Mesendoderm (in vitro differentiated cells): Measurements from ENCODE around the gene EIF5B.

Experiments
- DNase-seq: peaks from one replicate; pipeline ENCODE4 v3.0.0; 2013
- H2AK5ac ChIP-seq: 2 replicates; pipeline ENCODE4 v1.6.1; 2013; ENCODE audit warnings: low read length, inconsistent platforms
- H2BK120ac ChIP-seq: 2 replicates; pipeline ENCODE4 v1.6.1; 2013; ENCODE audit warnings: low read depth, mild to moderate bottlenecking, low read length, moderate library complexity, mixed read lengths
- H2BK15ac ChIP-seq: replicated peaks from 2 replicates; pipeline ENCODE4 v1.6.1; 2013; ENCODE audit warnings: low read depth, mild to moderate bottlenecking, moderate library complexity
- H2BK5ac ChIP-seq: 2 replicates; pipeline ENCODE4 v1.6.1; 2013; ENCODE audit warnings: low read length, inconsistent platforms
- H3K18ac ChIP-seq: 2 replicates; pipeline ENCODE4 v1.6.1; 2013; ENCODE audit warnings: mild to moderate bottlenecking, low read length, mixed read lengths
- H3K23ac ChIP-seq: one replicate; pipeline ENCODE4 v1.6.1; 2013; ENCODE audit warnings: low read length
- H3K27ac ChIP-seq: 2 replicates; pipeline ENCODE4 v1.5.1; 2013; ENCODE audit warnings: low read depth, mild to moderate bottlenecking, inconsistent platforms, low read length, moderate library complexity
- H3K27me3 ChIP-seq: 2 replicates; pipeline ENCODE4 v1.6.1; 2013; ENCODE audit warnings: low read length, control low read depth, mild to moderate bottlenecking, inconsistent platforms; ENCODE audit not compliant: insufficient read depth, poor library complexity
- H3K36me3 ChIP-seq: 2 replicates; pipeline ENCODE4 v1.6.1; 2013; ENCODE audit warnings: low read length, inconsistent platforms; ENCODE audit not compliant: control insufficient read depth, insufficient read depth
- H3K4ac ChIP-seq: one replicate; pipeline ENCODE4 v1.6.1; 2013; ENCODE audit warnings: low read depth, mild to moderate bottlenecking, low read length, moderate library complexity
- H3K4me1 ChIP-seq: 2 replicates; pipeline ENCODE4 v1.6.1; 2013; ENCODE audit warnings: low read depth, low read length, inconsistent platforms; ENCODE audit not compliant: control insufficient read depth
- H3K4me2 ChIP-seq: 2 replicates; pipeline ENCODE4 v1.6.1; 2013; ENCODE audit warnings: low read length
- H3K4me3 ChIP-seq: 2 replicates; pipeline ENCODE4 v1.5.1; 2013; ENCODE audit warnings: mild to moderate bottlenecking, low read length
- H3K56ac ChIP-seq: one replicate; pipeline ENCODE4 v1.6.1; 2013; ENCODE audit warnings: low read length
- H3K79me1 ChIP-seq: 2 replicates; pipeline ENCODE4 v1.6.1; 2013; ENCODE audit warnings: low read length, inconsistent platforms
- H3K79me2 ChIP-seq: 2 replicates; pipeline ENCODE4 v1.6.1; 2013; ENCODE audit warnings: mild to moderate bottlenecking, low read length; ENCODE audit not compliant: control insufficient read depth, insufficient read depth
- H3K9ac ChIP-seq: 2 replicates; pipeline ENCODE4 v1.6.1; 2013; ENCODE audit warnings: low read length, inconsistent platforms
- H4K5ac ChIP-seq: one replicate; pipeline ENCODE4 v1.6.1; 2013; ENCODE audit warnings: low read length
- H4K8ac ChIP-seq: one replicate; pipeline ENCODE4 v1.6.1; 2013; ENCODE audit warnings: low read depth, mild to moderate bottlenecking, control low read depth, low read length, moderate library complexity
- WGBS: extraction: QIAGEN DNeasy Blood & Tissue Kit; methylation state at CpG from one replicate; pipeline ENCODE4 v1.1.7; 2013; ENCODE audit warnings: low lambda C conversion rate, missing lambda C conversion rate; ENCODE audit not compliant: insufficient coverage; ENCODE audit errors: extremely low coverage; 5-methylcytosine and 5-hydroxymethylcytosine counted together

EIF5B gene

DNA sequence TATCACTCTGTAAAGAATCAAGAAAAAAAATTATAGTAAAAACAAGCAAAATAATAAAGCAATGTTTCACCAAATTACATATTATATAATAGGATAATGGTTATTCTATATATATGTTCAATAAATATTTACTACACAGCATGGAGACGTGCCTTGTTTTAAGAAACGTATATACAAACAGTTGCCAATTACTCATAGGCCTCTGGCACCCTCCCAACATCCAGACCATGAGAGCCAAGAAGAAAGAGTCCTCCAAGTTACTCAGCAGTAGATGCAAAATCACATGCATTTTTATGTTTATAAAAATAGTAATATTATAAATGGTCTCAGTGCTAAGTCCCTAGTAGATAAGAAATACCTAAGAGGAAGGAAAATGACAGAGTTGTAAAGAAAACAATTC, 87.8 kb downstream of the EIF5B start:
- no CpG with 5 or more reads among the region's 2 CpGs for WGBS
- no peak overlapping the region for H3K9ac ChIP-seq
- no peak overlapping the region for H3K23ac ChIP-seq
- no peak overlapping the region for H3K4ac ChIP-seq
- no peaks in the 10 kb centered on the region for H3K79me1 ChIP-seq
- H3K56ac ChIP-seq, result no peak overlapping the region
- no peaks in the 10 kb centered on the region for H3K4me1 ChIP-seq
- DNase-seq, result no peak
- H2AK5ac ChIP-seq, result no peak overlapping the region
- no peak overlapping the region for H4K8ac ChIP-seq
- no peak overlapping the region for H3K4me3 ChIP-seq
- H3K79me2 ChIP-seq, result no peaks in the 10 kb centered on the region
- peaks cover 1% of the 10 kb centered on the region for H3K36me3 ChIP-seq
- no peak overlapping the region for H2BK120ac ChIP-seq
- no peak overlapping the region for H3K4me2 ChIP-seq
- no peak overlapping the region for H3K27ac ChIP-seq
- no peaks in the 10 kb centered on the region for H3K27me3 ChIP-seq
- no peak overlapping the region for H4K5ac ChIP-seq
- no peak overlapping the region for H3K18ac ChIP-seq
- no peak overlapping the region for H2BK5ac ChIP-seq
- no peak overlapping the region for H2BK15ac ChIP-seq

DNA sequence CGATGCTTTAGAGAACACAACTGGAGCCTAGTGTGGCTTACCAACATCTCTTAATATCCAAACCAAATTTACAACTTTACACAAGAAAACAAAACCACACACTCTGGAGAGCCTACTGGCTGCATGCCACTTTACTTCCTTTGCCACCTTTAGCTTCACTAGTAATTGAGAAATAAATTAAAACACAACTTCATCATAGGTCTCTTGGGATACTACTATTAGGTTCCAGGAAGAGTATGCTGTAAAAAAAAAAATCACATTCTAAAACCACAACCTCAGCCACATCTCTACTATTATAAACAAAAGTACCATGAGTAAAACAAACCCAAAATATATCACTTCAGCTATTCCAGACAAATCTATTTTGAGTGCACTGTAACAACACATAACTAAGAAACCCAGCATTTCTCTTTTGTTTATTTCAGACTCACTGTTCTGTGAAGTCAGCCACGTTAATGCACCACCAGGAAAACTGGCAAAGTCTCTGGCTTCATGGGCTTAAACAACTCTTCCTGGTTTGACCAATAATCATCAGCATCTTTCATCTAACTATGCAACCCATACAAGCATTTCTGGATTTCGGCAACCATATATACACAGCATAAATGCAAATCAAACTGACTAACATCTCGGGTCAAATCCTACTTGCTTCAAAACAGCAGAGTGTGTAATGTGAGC, 93.6 kb downstream of the EIF5B start:
- H4K5ac ChIP-seq, result no peak overlapping the region
- H3K36me3 ChIP-seq, result peaks cover 4% of the 10 kb centered on the region
- no peak overlapping the region for H3K4me3 ChIP-seq
- no peaks in the 10 kb centered on the region for H3K27me3 ChIP-seq
- H4K8ac ChIP-seq, result no peak overlapping the region
- H3K4me1 ChIP-seq, result no peaks in the 10 kb centered on the region
- no peak overlapping the region for H3K23ac ChIP-seq
- no peak overlapping the region for H2BK5ac ChIP-seq
- H3K79me2 ChIP-seq, result no peaks in the 10 kb centered on the region
- H2BK15ac ChIP-seq, result no peak overlapping the region
- no peak overlapping the region for H2AK5ac ChIP-seq
- no peak overlapping the region for H3K4me2 ChIP-seq
- no peak overlapping the region for H3K56ac ChIP-seq
- no peak overlapping the region for H2BK120ac ChIP-seq
- peaks cover 1% of the 10 kb centered on the region for H3K79me1 ChIP-seq
- no peak overlapping the region for H3K27ac ChIP-seq
- DNase-seq, result no peak
- H3K4ac ChIP-seq, result no peak overlapping the region
- no peak overlapping the region for H3K9ac ChIP-seq
- no CpG with 5 or more reads among the region's 4 CpGs for WGBS
- H3K18ac ChIP-seq, result no peak overlapping the region

DNA sequence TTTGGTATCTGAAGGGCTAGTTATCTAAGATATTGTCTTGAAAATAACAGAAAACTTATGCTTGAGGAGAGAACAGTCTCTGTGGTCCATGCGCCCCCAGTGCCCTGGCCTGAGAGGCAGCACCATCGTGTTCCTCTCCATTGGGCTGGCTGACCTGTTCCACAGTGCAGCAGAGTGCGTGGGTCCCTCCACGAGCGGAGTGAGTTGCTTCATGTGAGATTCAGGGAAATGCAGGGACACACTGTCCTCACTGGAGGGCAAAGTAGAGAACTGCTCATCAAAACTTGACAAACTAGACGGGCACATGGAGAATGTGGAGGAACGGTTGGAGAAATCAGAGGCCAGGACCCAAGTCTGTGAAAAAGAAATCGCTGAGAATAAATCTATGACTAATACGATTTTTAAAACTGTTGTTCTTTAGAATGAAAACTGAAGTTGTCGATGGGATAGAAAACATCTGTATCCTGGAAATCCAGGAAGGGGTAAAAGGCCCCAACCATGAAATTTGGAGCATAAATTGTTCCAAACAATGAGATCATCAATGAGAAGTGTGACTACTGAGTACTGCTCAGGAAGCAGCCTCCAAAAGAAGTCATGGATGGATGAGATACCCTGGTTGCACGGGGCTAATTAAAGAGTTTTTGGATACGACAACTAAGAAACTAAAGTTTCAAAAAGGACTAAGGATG, 94.5 kb downstream of the EIF5B start:
- no peak overlapping the region for H3K4ac ChIP-seq
- no peak overlapping the region for H2AK5ac ChIP-seq
- H3K4me2 ChIP-seq, result no peak overlapping the region
- no peak overlapping the region for H4K5ac ChIP-seq
- H3K4me1 ChIP-seq, result no peaks in the 10 kb centered on the region
- no peak overlapping the region for H2BK120ac ChIP-seq
- H2BK5ac ChIP-seq, result no peak overlapping the region
- H3K56ac ChIP-seq, result no peak overlapping the region
- DNase-seq, result no peak
- no peak overlapping the region for H3K27ac ChIP-seq
- no peaks in the 10 kb centered on the region for H3K79me2 ChIP-seq
- no peak overlapping the region for H3K4me3 ChIP-seq
- H3K23ac ChIP-seq, result no peak overlapping the region
- peaks cover 1% of the 10 kb centered on the region for H3K79me1 ChIP-seq
- WGBS, result no CpG with 5 or more reads among the region's 12 CpGs
- peaks cover 4% of the 10 kb centered on the region for H3K36me3 ChIP-seq
- no peaks in the 10 kb centered on the region for H3K27me3 ChIP-seq
- H2BK15ac ChIP-seq, result no peak overlapping the region
- no peak overlapping the region for H4K8ac ChIP-seq
- H3K9ac ChIP-seq, result no peak overlapping the region
- no peak overlapping the region for H3K18ac ChIP-seq

DNA sequence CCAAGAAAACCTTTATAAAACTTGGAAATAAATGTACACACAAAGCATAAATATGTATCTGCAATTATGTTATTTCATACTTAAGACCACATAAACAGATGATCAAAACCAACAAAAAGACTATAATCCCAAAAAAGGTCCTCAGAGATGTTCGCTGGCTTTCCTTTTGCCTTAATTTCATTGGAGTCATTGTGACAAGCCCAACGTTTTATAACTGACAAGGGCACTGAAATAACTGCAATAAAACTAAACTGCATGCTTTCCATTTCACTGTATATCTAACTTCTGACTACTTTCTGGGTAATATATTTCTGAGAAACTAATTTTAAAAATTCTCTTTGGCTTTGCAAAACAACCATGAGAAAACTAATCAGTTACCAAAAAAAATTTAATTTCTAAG, 96.2 kb downstream of the EIF5B start:
- Histone ChIP-seq H3K27me3 (no peaks in the 10 kb centered on the region), H3K4me1 (no peaks in the 10 kb centered on the region), H2AK5ac (no peak overlapping the region), H3K56ac (no peak overlapping the region), H4K5ac (no peak overlapping the region), H2BK15ac (no peak overlapping the region), H3K27ac (no peak overlapping the region), H3K79me1 (peaks cover 1% of the 10 kb centered on the region), H3K9ac (no peak overlapping the region), H3K23ac (no peak overlapping the region), H3K79me2 (no peaks in the 10 kb centered on the region), H3K18ac (no peak overlapping the region), H3K4ac (no peak overlapping the region), H2BK5ac (no peak overlapping the region), H3K36me3 (peaks cover 4% of the 10 kb centered on the region), H3K4me2 (no peak overlapping the region), H3K4me3 (no peak overlapping the region), H4K8ac (no peak overlapping the region), H2BK120ac (no peak overlapping the region)
- WGBS, result no CpG with 5 or more reads among the region's 2 CpGs
- DNase-seq, result no peak

GRCh38 chr2:99436874-99437273, 99.7 kb downstream of the EIF5B start:
- WGBS, result no CpG with 5 or more reads among the region's 10 CpGs
- no peak overlapping the region for H2AK5ac ChIP-seq
- no peak overlapping the region for H3K4ac ChIP-seq
- H3K4me1 ChIP-seq, result no peaks in the 10 kb centered on the region
- no peak overlapping the region for H4K8ac ChIP-seq
- H3K9ac ChIP-seq, result no peak overlapping the region
- peaks cover 3% of the 10 kb centered on the region for H3K36me3 ChIP-seq
- H3K27ac ChIP-seq, result no peak overlapping the region
- no peak overlapping the region for H3K23ac ChIP-seq
- no peak overlapping the region for H2BK5ac ChIP-seq
- peaks cover 1% of the 10 kb centered on the region for H3K79me1 ChIP-seq
- H3K4me3 ChIP-seq, result no peak overlapping the region
- H3K27me3 ChIP-seq, result no peaks in the 10 kb centered on the region
- no peak for DNase-seq
- no peak overlapping the region for H3K4me2 ChIP-seq
- no peak overlapping the region for H3K18ac ChIP-seq
- H4K5ac ChIP-seq, result no peak overlapping the region
- no peak overlapping the region for H2BK120ac ChIP-seq
- no peaks in the 10 kb centered on the region for H3K79me2 ChIP-seq
- H2BK15ac ChIP-seq, result no peak overlapping the region
- no peak overlapping the region for H3K56ac ChIP-seq
